GM12873 (cell line): ENCODE results near the gene DAB1.

ENCODE experiments used
- TF ChIP-seq, protein P1 (sequence below): IDR thresholded peaks from 2 replicates; pipeline ENCODE4 v1.5.1; 2012; ENCODE audit warnings: low read depth, mild to moderate bottlenecking, moderate library complexity, low read length, control low read depth; ENCODE audit not compliant: insufficient read depth; ENCODE audit errors: missing control alignments

DAB1 gene

DNA sequence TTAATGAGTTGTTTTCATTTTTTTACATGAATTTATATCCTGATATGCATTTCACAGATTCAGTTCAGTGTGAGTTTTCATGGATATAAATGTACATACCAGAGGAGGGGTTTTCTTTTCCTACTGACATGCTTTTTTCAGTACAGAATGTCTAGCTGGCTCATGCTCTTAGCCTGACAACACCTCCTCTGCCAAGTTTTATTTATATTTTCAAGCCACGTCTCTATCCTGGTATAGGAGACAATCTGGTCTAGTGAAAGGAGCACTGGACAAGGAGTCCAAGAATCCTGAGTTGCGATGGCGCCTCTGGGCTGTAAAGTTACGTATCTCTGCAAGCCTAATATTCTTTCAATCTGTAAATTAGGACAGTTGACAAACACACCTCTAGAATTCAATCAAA, 4.9 kb downstream of the DAB1 start:
- TF ChIP-seq, protein P1, sequence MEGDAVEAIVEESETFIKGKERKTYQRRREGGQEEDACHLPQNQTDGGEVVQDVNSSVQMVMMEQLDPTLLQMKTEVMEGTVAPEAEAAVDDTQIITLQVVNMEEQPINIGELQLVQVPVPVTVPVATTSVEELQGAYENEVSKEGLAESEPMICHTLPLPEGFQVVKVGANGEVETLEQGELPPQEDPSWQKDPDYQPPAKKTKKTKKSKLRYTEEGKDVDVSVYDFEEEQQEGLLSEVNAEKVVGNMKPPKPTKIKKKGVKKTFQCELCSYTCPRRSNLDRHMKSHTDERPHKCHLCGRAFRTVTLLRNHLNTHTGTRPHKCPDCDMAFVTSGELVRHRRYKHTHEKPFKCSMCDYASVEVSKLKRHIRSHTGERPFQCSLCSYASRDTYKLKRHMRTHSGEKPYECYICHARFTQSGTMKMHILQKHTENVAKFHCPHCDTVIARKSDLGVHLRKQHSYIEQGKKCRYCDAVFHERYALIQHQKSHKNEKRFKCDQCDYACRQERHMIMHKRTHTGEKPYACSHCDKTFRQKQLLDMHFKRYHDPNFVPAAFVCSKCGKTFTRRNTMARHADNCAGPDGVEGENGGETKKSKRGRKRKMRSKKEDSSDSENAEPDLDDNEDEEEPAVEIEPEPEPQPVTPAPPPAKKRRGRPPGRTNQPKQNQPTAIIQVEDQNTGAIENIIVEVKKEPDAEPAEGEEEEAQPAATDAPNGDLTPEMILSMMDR, result no peak

DNA sequence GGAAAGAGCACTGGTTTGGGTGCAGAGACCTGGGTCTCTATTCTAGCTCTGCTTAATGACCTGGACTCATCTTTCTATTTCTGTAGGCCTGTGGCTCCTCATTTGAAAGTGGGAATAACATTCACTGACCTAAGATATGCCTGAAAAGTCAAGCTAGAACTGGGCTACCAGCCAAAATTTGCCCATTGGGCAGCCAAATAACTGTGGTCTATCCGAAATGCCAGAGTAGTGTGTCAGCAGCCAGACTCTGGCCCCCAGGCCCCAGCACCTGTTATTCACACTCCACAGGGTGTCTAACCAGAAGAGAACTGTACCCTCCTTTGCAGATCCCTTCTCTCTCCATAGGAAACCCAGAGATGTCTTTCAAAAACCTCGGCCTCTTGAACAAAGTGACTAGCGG, 12.6 kb downstream of the DAB1 start:
- TF ChIP-seq, protein P1, result no peak

- TF ChIP-seq, protein P1, result no peak
These were observed 13.4 kb downstream of the DAB1 start for GRCh38 chr1:57410508-57410907.

DNA sequence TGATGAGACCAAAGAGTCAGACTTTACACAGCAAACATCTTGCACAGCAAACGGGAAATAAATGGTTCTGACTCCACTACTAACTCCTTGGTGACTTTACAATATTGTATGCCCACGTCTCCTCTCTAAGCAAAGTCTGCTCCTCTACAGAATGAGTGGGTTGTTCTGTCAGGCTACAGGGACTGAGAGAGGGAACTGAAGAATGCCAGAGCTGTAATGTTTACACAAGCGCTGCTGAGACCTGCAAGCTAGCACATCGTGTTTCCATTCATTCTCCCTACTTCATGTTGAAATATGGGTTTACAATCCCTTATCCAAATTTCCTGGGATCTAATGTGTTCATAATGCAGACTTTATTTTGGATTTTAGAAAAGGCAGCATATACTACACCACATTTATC, 15.9 kb downstream of the DAB1 start:
- TF ChIP-seq, protein P1, result no peak

DNA sequence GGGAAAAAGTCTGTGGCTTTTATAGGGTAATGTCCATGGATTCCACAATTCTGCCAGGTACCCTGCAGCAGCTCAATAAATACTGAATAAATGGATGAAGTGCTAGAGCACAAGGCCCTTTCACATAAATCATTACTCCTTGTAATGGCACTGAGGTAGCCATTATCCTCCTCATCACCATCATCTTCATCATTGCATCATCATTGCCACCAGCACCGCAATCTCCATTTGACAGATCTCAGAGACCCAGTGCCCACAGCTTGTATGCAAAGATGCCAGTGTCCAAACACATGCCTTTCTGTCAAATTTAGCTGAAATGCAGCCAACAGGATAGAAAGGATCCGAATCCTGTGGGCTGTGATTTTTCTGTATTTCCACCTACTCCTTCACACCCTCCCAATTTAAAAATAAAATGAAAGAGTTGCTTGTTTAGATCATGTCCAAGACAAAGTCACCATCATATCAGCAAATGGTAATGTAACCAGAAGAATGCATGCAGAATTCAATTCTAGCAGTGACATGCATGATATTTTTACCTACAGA, 17.4 kb downstream of the DAB1 start:
- TF ChIP-seq, protein P1, result no peak

- TF ChIP-seq, protein P1, result no peak
These were observed 19.0 kb downstream of the DAB1 start for GRCh38 chr1:57404884-57405283.

- TF ChIP-seq, protein P1, result no peak
These were observed 20.7 kb downstream of the DAB1 start for GRCh38 chr1:57403201-57403600.

DNA sequence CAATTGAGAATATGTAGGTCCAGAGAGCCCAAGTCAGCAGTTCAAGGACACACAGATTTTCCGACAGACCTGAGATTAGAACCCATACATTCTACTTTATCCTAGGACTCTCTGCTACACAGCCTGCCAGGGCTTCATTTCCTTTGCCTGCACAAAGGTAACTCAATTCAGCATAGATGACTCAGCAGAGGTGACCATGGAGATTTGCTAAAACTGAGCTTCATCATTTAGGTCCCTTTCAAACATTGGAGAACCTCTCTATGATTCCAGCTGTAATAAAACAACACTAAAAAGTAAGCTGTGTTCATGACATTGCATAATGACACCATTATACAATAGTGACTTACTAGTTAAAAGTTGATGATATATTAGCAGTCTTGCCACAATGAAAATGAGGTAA, 22.2 kb downstream of the DAB1 start:
- TF ChIP-seq, protein P1, result no peak
